Transverse colon (tissue), 4 donors: ENCODE measurements around the gene ZNF134. TPM values are rescaled to one million over a fixed set of nuclear protein-coding genes. Genes with fewer than 3 reads are reported as not detected.

ENCODE experiments used
- DNase-seq: peaks from one replicate; pipeline ENCODE4 v3.0.0-alpha.2; 2019
- H3K27ac ChIP-seq, 4 donors: fragments of 200-600 bp; sonication (generic); 2 replicates each; pipeline ENCODE4 v1.5.1; 2016 to 2018; ENCODE audit warnings: inconsistent platforms in 4 of 4
- H3K27me3 ChIP-seq: fragments of 200-600 bp; sonication (generic); 2 replicates; pipeline ENCODE4 v1.5.1; 2017; ENCODE audit warnings: inconsistent platforms
- H3K36me3 ChIP-seq, 4 donors: fragments of 200-600 bp; sonication (generic); 2 replicates each; pipeline ENCODE4 v1.5.1; 2017 to 2019; ENCODE audit warnings: inconsistent platforms in 4 of 4
- H3K4me1 ChIP-seq, 4 donors: fragments of 200-600 bp; sonication (generic); 2 replicates each; pipeline ENCODE4 v1.5.1; 2017 to 2020; ENCODE audit warnings: inconsistent platforms in 4 of 4
- H3K4me3 ChIP-seq, 4 donors: fragments of 200-600 bp; sonication (generic); 1 replicate in 1 of 4; 2 replicates in 3 of 4; pipeline versions ENCODE4 v1.5.1 to v1.6.1; 2017 to 2019; ENCODE audit warnings: inconsistent platforms in 4 of 4
- H3K9me3 ChIP-seq, 2 donors: fragments of 200-600 bp; sonication (generic); 2 replicates each; pipeline ENCODE4 v1.5.1; 2017 to 2019; ENCODE audit warnings: inconsistent platforms in 2 of 2
- EP300 ChIP-seq: sonication (generic); formaldehyde crosslinking; IDR thresholded peaks from one replicate; pipeline ENCODE4 v1.6.1; 2017; ENCODE audit warnings: antibody characterized with exemption, low read depth
- POLR2A ChIP-seq: fragments of 450-650 bp; IDR thresholded peaks from one replicate; pipeline ENCODE4 v1.6.1; 2016; ENCODE audit warnings: antibody characterized with exemption, mild to moderate bottlenecking, moderate library complexity
- POLR2AphosphoS5 ChIP-seq, 3 donors: sonication (generic); formaldehyde crosslinking; IDR thresholded peaks; one replicate each; pipeline ENCODE4 v1.6.1; 2016; ENCODE audit warnings: antibody characterized with exemption in 3 of 3
- WGBS, 2 donors: methylation state at CpG; one replicate each; pipeline ENCODE4 v1.1.5; 2018; ENCODE audit warnings: low coverage in 1 of 2; 5-methylcytosine and 5-hydroxymethylcytosine counted together
- in situ Hi-C, 4 donors: fragments of 200-750 bp; cut with MboI; loops; one replicate each; pipeline versions ENCODE4 v1.15.0 to v1.15.1; 2017; ENCODE audit warnings: low sequenced_read_pairs in 3 of 4, low pct_ligation_motif_present in 1 of 4, low pct_unique_long_range_greater_than_20kb in 1 of 4
- intact Hi-C: fragments of 100-400 bp; cut with DNase I; formaldehyde crosslinking; loops from one replicate; pipeline ENCODE4 v1.15.1; 2023; ENCODE audit warnings: low total_unique reads
- total RNA-seq, 4 donors: library from RNA; depleted of rRNA; stranded (reverse); fragments of >200 nt; gene quantifications; one replicate each; pipeline ENCODE4 v1.1.0, GENCODE V29; 2016
- TF ChIP-seq, protein P1 (sequence below), 5 experiments: fragments of 200-600 bp in 3 of 5; fragments of 450-650 bp in 2 of 5; sonication (generic) in 3 of 5; IDR thresholded peaks; 1 replicate in 2 of 5; 2 replicates in 3 of 5; pipeline ENCODE4 v1.5.1; 2016 to 2017; ENCODE audit warnings: antibody characterized with exemption in 5 of 5, inconsistent platforms in 3 of 5, mild to moderate bottlenecking in 2 of 5, moderate library complexity in 1 of 5

Gene ZNF134
- total RNA-seq, 4 donors from 2014 or later, result 1.6 to 16.8 (median 13.8) TPM

DNA sequence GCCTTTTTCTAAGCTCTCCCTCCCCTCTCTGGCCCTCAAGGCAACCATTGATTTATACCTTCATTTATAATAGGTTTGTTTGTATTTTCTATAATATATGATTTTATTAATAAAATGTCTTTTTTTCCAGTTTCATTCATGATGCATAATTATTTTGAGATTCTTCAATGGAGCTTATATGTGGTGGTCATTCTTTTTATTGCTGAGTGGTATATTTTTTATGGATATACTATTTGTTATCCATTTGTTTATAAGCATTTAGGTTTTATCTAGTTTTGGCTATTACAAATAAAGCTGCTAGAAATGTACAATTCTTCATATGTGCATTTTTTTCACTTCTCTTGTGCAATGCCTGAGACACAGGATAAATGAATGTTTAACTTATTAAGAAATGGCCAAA, 29.7 kb downstream of the ZNF134 start:
- no peaks in the 10 kb centered on the region for H3K4me1 ChIP-seq
- peaks cover 0 to 42% (median 27%) of the 10 kb centered on the region in 4 donors for H3K36me3 ChIP-seq
- intact Hi-C loops (loop anchor here (1.0 kb wide), 1 partner anchor 24 kb away; no protein-coding TSS in a partner anchor), in situ Hi-C loops (no loop called here)
- no peak for TF ChIP-seq EP300
- TF ChIP-seq POLR2A, result no peak
- peaks cover 45 to 54% of the 10 kb centered on the region in 2 donors for H3K9me3 ChIP-seq
- H3K4me3 ChIP-seq, result no peak overlapping the region
- no peaks in the 10 kb centered on the region for H3K27me3 ChIP-seq
- DNase-seq, result no peak
- no peak overlapping the region for H3K27ac ChIP-seq

DNA sequence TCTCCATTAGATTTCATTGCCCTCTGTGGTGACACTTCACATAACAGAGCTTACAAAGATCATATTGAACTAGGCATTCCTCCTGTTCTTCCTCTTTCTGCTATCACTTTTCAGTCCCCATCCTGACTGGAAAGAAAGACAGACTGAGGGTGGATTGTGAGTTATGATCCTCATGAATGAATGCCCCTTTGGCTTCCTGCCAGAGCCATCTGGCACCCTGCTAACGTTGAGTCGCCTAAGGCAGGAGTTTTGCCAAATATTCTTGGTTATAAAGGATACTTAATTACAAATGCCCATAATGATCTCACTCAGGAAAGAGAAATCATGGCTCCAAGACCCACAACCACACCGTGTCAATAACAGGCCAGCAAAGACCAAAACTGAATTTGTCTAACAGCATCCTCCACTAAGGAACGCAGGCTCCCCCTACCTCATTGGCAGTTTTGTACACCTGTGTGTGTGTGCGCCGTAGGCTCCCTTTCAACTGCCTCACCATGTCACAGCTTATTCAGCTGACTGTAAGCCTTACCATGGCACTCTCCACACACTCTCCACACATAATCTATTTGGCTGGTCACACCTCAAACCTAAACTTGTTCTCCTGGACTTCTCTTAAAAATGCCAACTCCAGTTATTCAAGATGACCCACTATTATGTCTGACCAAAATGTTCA, 34.4 kb downstream of the ZNF134 start:
- no peaks in the 10 kb centered on the region for H3K36me3 ChIP-seq
- in situ Hi-C loops, result no loop called here
- intact Hi-C loops, result no loop called here
- H3K4me1 ChIP-seq, result no peaks in the 10 kb centered on the region
- H3K9me3 ChIP-seq, result peaks cover under 1 to 9% of the 10 kb centered on the region in 2 donors
- whole genome bisulfite sequencing, 2 donors, result 48 to 70% methylated on average over 6 of the region's 6 CpGs
- H3K27ac ChIP-seq, result no peak overlapping the region
- H3K4me3 ChIP-seq, result no peak overlapping the region
- TF ChIP-seq, protein P1, sequence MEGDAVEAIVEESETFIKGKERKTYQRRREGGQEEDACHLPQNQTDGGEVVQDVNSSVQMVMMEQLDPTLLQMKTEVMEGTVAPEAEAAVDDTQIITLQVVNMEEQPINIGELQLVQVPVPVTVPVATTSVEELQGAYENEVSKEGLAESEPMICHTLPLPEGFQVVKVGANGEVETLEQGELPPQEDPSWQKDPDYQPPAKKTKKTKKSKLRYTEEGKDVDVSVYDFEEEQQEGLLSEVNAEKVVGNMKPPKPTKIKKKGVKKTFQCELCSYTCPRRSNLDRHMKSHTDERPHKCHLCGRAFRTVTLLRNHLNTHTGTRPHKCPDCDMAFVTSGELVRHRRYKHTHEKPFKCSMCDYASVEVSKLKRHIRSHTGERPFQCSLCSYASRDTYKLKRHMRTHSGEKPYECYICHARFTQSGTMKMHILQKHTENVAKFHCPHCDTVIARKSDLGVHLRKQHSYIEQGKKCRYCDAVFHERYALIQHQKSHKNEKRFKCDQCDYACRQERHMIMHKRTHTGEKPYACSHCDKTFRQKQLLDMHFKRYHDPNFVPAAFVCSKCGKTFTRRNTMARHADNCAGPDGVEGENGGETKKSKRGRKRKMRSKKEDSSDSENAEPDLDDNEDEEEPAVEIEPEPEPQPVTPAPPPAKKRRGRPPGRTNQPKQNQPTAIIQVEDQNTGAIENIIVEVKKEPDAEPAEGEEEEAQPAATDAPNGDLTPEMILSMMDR (IDR thresholded peaks at IDR 0.05), result no peak
- TF ChIP-seq POLR2A, result no peak
- no peak for TF ChIP-seq POLR2AphosphoS5 (IDR thresholded peaks at IDR 0.05)
- TF ChIP-seq EP300, result no peak
- no peak for DNase-seq
- H3K27me3 ChIP-seq, result no peaks in the 10 kb centered on the region

DNA sequence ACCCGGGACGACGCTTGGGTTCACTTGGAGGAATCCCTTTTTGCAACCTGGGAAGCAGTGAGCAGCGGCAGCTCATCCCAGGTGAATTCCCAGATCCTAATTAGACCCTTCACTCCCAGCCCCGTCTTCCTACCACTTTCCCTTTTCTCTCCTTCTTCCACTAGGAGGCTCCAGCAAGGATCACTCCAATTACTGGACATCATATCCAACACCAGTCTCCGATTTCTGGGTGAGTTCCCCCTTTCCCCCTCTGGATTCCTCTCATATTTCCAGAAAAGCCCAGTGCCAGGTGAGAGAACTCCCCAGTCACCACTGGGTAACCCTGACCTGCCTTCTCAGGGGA, 37.6 kb downstream of the ZNF134 start:
- intact Hi-C loops, result no loop called here
- H3K36me3 ChIP-seq, result no peaks in the 10 kb centered on the region
- no peaks in the 10 kb centered on the region for H3K27me3 ChIP-seq
- no peaks in the 10 kb centered on the region for H3K4me1 ChIP-seq
- no peaks in the 10 kb centered on the region for H3K9me3 ChIP-seq
- TF ChIP-seq POLR2AphosphoS5 (IDR thresholded peaks at IDR 0.05) (no peak), EP300 (no peak), POLR2A (no peak)
- TF ChIP-seq, protein P1 (IDR thresholded peaks at IDR 0.05), result no peak
- in situ Hi-C loops, result no loop called here
- no peak overlapping the region for H3K4me3 ChIP-seq
- no peak for DNase-seq
- H3K27ac ChIP-seq, result no peak overlapping the region
- WGBS, 2 donors, result 0 to 63% methylated on average over 1 to 6 of the region's 6 CpGs

DNA sequence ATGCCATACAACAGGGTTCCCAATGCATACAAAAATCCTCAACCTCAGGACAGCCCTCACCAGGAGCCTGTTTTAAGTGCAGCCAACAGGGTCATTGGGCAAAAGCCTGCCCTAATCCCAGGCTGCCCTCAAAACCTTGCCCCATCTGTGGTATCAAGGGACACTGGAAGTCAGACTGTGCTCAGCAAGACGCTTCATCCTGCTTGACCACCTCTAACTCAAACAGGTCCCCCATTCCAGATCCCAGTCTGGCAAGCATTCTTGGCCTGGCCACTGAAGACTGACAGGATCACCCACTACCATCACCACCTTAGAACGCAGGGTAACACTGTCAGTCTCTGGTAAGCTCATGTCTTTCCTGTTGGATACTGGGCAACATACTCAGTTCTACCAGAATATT, 39.6 kb downstream of the ZNF134 start:
- H3K27me3 ChIP-seq, result no peaks in the 10 kb centered on the region
- in situ Hi-C loops, result no loop called here
- H3K9me3 ChIP-seq, result no peaks in the 10 kb centered on the region
- 72% methylated on average over 2 of the region's 2 CpGs; no CpG with 5 or more reads in 1 of the 2 donors for WGBS, 2 donors
- no peaks in the 10 kb centered on the region for H3K4me1 ChIP-seq
- DNase-seq, result no peak
- TF ChIP-seq POLR2A (no peak), POLR2AphosphoS5 (IDR thresholded peaks at IDR 0.05) (no peak), EP300 (no peak)
- TF ChIP-seq, protein P1 (IDR thresholded peaks at IDR 0.05), result no peak
- intact Hi-C loops, result no loop called here
- H3K36me3 ChIP-seq, result no peaks in the 10 kb centered on the region
- H3K4me3 ChIP-seq, result no peak overlapping the region
- H3K27ac ChIP-seq, result no peak overlapping the region

DNA sequence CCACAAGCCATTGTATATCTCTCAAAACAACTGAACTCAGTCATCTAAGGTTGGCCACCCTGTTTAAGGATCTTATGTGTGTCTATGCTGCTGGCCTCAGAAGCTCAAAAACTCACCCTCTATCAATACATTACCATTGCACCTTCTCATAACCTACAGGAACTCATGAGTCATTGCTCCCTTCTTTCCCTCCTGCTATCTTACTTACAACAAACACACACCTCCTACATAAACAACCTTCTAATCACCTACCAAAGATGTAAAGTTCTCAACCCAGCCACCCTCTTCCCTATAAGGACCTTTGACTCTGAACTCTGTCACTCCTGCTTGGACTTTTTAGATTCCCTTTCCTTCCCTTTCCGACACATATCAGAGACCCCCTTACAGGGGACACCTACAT, 41.4 kb downstream of the ZNF134 start:
- Histone ChIP-seq H3K36me3 (no peaks in the 10 kb centered on the region), H3K9me3 (no peaks in the 10 kb centered on the region), H3K4me1 (no peaks in the 10 kb centered on the region), H3K27ac (no peak overlapping the region), H3K27me3 (peaks cover 5% of the 10 kb centered on the region), H3K4me3 (no peak overlapping the region)
- TF ChIP-seq POLR2A (no peak), EP300 (no peak), POLR2AphosphoS5 (IDR thresholded peaks at IDR 0.05) (no peak)
- TF ChIP-seq, protein P1 (IDR thresholded peaks at IDR 0.05), result no peak
- in situ Hi-C loops (no loop called here), intact Hi-C loops (no loop called here)
- DNase-seq, result no peak
- 90% methylated on average over 1 of the region's 1 CpG; no CpG with 5 or more reads in 1 of the 2 donors for WGBS, 2 donors
